ENCODE measurements around the gene SLC7A7.

SLC7A7 gene

DNA sequence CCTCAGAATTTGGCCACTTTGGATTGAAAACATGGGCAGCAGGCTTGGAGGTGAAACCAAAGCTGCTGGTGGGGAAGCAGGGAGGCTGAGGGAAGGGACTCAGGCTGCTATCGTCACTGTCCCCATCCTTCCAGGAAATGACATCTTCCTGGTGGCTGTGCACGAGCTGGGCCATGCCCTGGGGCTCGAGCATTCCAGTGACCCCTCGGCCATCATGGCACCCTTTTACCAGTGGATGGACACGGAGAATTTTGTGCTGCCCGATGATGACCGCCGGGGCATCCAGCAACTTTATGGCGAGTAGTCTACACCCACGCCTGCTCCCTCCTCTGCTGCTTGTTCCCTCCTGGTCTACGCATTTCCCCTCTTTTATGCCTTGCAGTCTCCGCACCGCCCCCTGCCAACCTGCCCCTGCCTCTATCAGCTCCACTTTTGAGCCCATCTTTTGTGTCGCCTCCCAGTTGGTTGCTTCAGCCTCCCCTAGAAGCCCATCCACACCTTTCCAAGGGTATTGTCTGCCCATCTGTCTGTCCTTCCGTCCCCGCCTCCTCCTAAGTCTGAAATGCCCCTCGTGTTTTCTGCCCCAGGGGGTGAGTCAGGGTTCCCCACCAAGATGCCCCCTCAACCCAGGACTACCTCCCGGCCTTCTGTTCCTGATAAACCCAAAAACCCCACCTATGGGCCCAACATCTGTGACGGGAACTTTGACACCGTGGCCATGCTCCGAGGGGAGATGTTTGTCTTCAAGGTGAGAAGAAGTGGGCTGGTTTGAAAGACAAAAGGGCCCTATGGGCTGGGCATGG, 28.1 kb upstream of the SLC7A7 start:
- Histone ChIP-seq H3K9ac (no peak overlapping the region), H2AFZ (no peak overlapping the region), H3K27ac (no peak overlapping the region), H3K27me3 (ENCODE audit: control insufficient read depth, insufficient read depth, low read length) (no peaks in the 10 kb centered on the region), H3K36me3 (ENCODE audit: control insufficient read depth, insufficient read depth, low read length) (no peaks in the 10 kb centered on the region), H3K4me2 (ENCODE audit: low read length) (no peak overlapping the region), H3K4me1 (peaks cover 20% of the 10 kb centered on the region), H3K9me3 (ENCODE audit: control insufficient read depth, low read length) (no peaks in the 10 kb centered on the region), H3K79me2 (peaks cover 7% of the 10 kb centered on the region), H3K4me3 (ENCODE audit: low read depth, low read length) (no peak overlapping the region)
- TF ChIP-seq, protein P1, sequence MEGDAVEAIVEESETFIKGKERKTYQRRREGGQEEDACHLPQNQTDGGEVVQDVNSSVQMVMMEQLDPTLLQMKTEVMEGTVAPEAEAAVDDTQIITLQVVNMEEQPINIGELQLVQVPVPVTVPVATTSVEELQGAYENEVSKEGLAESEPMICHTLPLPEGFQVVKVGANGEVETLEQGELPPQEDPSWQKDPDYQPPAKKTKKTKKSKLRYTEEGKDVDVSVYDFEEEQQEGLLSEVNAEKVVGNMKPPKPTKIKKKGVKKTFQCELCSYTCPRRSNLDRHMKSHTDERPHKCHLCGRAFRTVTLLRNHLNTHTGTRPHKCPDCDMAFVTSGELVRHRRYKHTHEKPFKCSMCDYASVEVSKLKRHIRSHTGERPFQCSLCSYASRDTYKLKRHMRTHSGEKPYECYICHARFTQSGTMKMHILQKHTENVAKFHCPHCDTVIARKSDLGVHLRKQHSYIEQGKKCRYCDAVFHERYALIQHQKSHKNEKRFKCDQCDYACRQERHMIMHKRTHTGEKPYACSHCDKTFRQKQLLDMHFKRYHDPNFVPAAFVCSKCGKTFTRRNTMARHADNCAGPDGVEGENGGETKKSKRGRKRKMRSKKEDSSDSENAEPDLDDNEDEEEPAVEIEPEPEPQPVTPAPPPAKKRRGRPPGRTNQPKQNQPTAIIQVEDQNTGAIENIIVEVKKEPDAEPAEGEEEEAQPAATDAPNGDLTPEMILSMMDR (IDR thresholded peaks at IDR 0.05), result no peak

DNA sequence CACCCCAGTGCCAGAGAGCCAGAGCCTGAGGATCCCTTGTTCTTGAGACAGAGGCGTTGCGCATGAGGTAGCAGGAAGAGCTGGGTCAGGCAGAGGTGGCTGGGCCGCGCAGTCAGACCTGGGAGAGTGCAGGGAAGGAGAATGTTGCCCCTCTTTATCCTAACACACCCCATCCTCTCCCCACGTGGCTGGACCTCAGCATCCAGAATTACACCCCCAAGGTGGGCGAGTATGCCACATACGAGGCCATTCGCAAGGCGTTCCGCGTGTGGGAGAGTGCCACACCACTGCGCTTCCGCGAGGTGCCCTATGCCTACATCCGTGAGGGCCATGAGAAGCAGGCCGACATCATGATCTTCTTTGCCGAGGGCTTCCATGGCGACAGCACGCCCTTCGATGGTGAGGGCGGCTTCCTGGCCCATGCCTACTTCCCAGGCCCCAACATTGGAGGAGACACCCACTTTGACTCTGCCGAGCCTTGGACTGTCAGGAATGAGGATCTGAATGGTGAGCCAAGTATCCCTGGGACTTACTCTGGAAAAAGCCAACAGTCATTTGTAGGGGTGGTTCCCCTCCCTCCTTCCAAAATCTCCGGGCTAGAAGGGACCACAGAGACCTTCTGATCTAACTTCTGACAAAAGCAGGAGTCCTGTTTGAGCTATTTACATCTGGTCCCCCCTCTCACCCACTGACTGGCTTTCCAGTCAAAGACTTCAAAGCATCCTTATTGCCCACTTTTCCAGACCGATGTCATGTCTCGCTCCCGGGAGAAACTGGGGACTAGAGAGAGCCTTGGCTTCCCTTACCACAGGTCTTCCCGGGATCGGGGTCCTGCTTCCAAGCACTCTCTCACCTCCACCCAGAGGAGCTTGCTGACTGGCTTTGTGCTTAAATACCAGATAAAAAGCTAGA, 27.2 kb upstream of the SLC7A7 start:
- Histone ChIP-seq H3K4me2 (ENCODE audit: low read length) (no peak overlapping the region), H3K4me3 (ENCODE audit: low read depth, low read length) (no peak overlapping the region), H3K4me1 (peaks cover 13% of the 10 kb centered on the region), H3K9ac (no peak overlapping the region), H3K27me3 (ENCODE audit: control insufficient read depth, insufficient read depth, low read length) (no peaks in the 10 kb centered on the region), H2AFZ (no peak overlapping the region), H3K36me3 (ENCODE audit: control insufficient read depth, insufficient read depth, low read length) (no peaks in the 10 kb centered on the region), H3K27ac (no peak overlapping the region), H3K9me3 (ENCODE audit: control insufficient read depth, low read length) (no peaks in the 10 kb centered on the region), H3K79me2 (peaks cover 14% of the 10 kb centered on the region)
- TF ChIP-seq, protein P1 (IDR thresholded peaks at IDR 0.05), result no peak

DNA sequence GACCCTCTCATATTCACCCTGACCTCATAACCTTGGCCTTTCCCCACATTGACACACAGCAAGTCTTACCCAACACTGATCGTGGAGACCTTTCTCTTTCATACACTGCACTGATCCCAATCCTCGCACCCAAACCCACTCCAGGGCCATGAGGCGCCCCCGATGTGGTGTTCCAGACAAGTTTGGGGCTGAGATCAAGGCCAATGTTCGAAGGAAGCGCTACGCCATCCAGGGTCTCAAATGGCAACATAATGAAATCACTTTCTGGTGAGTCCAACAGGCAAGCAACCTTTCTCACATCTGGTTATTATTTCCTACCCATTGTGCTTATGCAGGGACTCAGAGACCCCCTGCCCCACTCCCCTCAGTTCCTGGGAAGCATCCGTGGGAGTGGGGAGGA, 26.5 kb upstream of the SLC7A7 start:
- TF ChIP-seq, protein P1 (IDR thresholded peaks at IDR 0.05), result no peak
- Histone ChIP-seq H3K36me3 (ENCODE audit: control insufficient read depth, insufficient read depth, low read length) (no peaks in the 10 kb centered on the region), H2AFZ (no peak overlapping the region), H3K9me3 (ENCODE audit: control insufficient read depth, low read length) (no peaks in the 10 kb centered on the region), H3K27me3 (ENCODE audit: control insufficient read depth, insufficient read depth, low read length) (no peaks in the 10 kb centered on the region), H3K27ac (no peak overlapping the region), H3K4me1 (peaks cover 10% of the 10 kb centered on the region), H3K4me3 (ENCODE audit: low read depth, low read length) (no peak overlapping the region), H3K79me2 (peaks cover 15% of the 10 kb centered on the region), H3K9ac (no peak overlapping the region), H3K4me2 (ENCODE audit: low read length) (no peak overlapping the region)

DNA sequence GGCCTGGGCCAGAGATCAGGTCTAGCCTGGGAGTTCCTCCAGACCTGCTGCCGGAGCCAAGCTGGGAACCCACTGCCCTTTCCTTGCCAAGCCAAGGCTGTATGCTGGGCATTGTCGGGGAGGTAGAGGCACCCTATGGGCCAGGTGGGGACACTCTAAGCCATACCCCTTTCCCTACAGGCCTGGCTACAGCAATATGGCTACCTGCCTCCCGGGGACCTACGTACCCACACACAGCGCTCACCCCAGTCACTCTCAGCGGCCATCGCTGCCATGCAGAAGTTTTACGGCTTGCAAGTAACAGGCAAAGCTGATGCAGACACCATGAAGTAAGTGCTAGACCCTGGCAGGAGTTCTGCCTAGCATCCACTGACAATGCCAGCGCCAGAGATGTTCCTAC, 26.1 kb upstream of the SLC7A7 start:
- H3K4me1 ChIP-seq, result peaks cover 7% of the 10 kb centered on the region

More for the DNA sequence above, 26.1 kb upstream of the SLC7A7 start:
- no peaks in the 10 kb centered on the region for H3K9me3 ChIP-seq (ENCODE audit: control insufficient read depth, low read length)
- no peak overlapping the region for H3K9ac ChIP-seq
- no peaks in the 10 kb centered on the region for H3K27me3 ChIP-seq (ENCODE audit: control insufficient read depth, insufficient read depth, low read length)
- H3K27ac ChIP-seq, result no peak overlapping the region
- H3K79me2 ChIP-seq, result peaks cover 15% of the 10 kb centered on the region
- H3K4me2 ChIP-seq (ENCODE audit: low read length), result no peak overlapping the region
- TF ChIP-seq, protein P1 (IDR thresholded peaks at IDR 0.05), result no peak
- no peak overlapping the region for H2AFZ ChIP-seq
- no peak overlapping the region for H3K4me3 ChIP-seq (ENCODE audit: low read depth, low read length)
- no peaks in the 10 kb centered on the region for H3K36me3 ChIP-seq (ENCODE audit: control insufficient read depth, insufficient read depth, low read length)

All from parathyroid adenoma (tissue), 2 donors.